Uterus (tissue), 4 donors: Measurements from ENCODE around the gene NPIPA8. TPM values are rescaled to one million over a fixed set of nuclear protein-coding genes. Genes with fewer than 3 reads are reported as not detected.

Experiments
- microRNA-seq: library from miRNA; unstranded; fragments of <30 nt; microRNA quantifications from one replicate; pipeline ENCODE4, GENCODE V29; 2016; ENCODE audit warnings: borderline microRNAs expressed, borderline replicate concordance
- small RNA-seq: library from RNA; depleted of rRNA; stranded (forward); fragments of <200 nt; gene quantifications from one replicate; pipeline ENCODE3, GENCODE V24; 2016
- total RNA-seq, 4 donors: library from RNA; depleted of rRNA in 3 of 4; stranded (reverse); fragments of >200 nt in 3 of 4; gene quantifications; one replicate each; pipeline versions ENCODE4 v1.1.0 to v1.2.4, GENCODE V29; 2014 to 2023
- donor health status: DM: yes; HTN: yes; CAD: no.

NPIPA8 gene
- total RNA-seq, 4 donors from 2014 or later = 1.4 to 5.1 TPM; not detected in 2

Small RNA genes lying within 50 kb of the gene (microRNA-seq; reads per million reads assigned to microRNA genes)
- gene MIR6511A4 (not detected), gene MIR6770-3 (not detected)

Small RNA genes lying within 50 kb of the gene (small RNA-seq; reads per million reads assigned to genes)
- not detected for gene AC126755.6
- not detected for gene MIR6511A4
- not detected for gene MIR6770-3

Other genes starting within 250 kb of the NPIPA8 start
- 10 to 100 TPM; 58.2 to 84.8 (median 60.9) TPM for gene NOMO2, start 225.4 kb upstream of the NPIPA8 start, total RNA-seq